ENCODE results near the gene HDAC4. TPM values are rescaled to one million over a fixed set of nuclear protein-coding genes. Genes with fewer than 3 reads are reported as not detected.

HDAC4 gene
- polyA plus RNA-seq, 1 donor = 20.2 TPM

- no peak for DNase-seq
Observed at GRCh38 chr2:239307921-239308613, 92.8 kb downstream of the HDAC4 start.

- DNase-seq = no peak
Observed at GRCh38 chr2:239307221-239307569, 93.6 kb downstream of the HDAC4 start.

- no peak for DNase-seq
Observed at GRCh38 chr2:239306274-239307220, 94.3 kb downstream of the HDAC4 start.

DNA sequence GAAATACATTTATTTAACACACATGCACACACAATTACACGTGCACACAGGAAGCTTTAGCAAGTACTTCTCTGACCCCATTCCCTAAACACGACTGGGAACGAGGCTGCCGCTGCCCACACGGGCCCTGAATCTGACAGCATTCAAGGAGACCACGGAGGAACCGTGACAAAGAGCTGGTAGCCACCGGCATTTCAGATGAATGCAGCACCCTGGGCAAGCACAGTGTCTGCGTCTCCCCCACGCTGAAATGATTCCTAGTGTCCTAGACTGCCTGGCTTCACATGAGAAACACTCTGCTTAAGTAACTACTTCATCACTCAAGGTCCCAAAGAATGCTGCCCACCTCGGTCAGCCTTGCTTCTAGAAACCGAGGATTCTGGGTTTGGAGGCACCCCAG, 95.0 kb downstream of the HDAC4 start:
- no peak for DNase-seq

- DNase-seq = no peak
Observed at GRCh38 chr2:239305222-239305575, 95.6 kb downstream of the HDAC4 start.

GRCh38 chr2:239304533-239305221, 96.1 kb downstream of the HDAC4 start:
- no peak for DNase-seq

- DNase-seq = no peak
Observed at GRCh38 chr2:239303711-239304532, 96.9 kb downstream of the HDAC4 start.

DNA sequence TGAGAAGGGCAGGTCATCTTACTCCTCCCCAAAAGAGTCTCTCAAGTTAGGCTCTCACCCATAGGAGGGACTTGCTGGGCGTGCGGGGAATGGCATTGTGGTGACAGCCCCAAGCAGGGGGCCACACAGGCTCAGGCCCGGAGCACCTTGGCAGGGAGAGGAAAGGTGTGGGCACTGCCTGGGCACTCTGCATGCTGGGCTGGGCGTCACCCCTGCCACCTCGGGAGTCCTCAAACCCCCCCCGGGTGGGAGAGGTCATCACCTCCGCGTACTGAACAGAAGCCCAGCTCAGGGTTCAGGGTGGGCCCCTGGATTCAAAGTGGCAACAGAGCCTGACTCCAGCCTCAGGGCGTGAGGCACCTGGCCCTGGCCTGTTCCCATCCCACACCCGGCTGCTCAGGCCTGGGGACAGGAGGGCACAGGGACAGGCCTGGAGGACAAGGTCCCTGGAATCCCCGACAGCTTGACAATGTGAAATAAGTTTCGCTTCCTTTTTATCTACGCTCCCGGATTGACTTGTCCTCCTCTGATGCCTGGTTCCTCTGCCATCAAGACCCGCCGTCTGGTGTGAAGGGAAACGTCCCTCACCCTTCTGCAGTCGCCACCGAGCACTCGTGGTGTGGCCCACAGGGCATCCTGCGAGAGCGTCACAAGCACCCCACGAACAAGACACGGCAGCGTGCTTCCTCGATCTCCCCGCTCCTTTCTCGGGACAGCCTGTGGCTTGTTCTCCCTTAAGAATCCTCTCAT, 97.8 kb downstream of the HDAC4 start:
- no peak for DNase-seq

GRCh38 chr2:239302083-239302807, 98.6 kb downstream of the HDAC4 start:
- no peak for DNase-seq

- DNase-seq = no peak
Observed at GRCh38 chr2:239300871-239301735, 99.7 kb downstream of the HDAC4 start.

DNA sequence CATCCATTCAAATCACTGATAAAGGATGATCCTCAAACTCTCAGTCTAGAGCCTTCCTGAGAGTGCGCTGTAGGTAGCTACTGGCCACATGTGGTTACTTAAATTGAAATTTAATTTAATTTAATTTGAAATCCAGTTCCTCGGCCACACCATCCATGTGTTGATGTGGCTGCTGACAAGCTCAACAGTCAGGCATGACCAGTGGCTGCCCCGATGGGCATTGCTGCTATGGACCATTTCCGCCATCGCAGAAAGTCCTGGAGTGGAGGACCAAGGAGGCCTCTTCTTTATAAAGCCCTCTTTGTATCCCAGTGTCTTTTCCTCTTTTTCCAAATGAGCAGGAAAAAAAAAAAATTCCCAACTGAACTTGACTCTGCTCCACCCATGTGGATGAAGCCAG, 100.6 kb downstream of the HDAC4 start:
- DNase-seq = no peak

GRCh38 chr2:239299218-239299939, 101.4 kb downstream of the HDAC4 start:
- DNase-seq = no peak

GRCh38 chr2:239298116-239298804, 102.6 kb downstream of the HDAC4 start:
- DNase-seq = no peak

DNA sequence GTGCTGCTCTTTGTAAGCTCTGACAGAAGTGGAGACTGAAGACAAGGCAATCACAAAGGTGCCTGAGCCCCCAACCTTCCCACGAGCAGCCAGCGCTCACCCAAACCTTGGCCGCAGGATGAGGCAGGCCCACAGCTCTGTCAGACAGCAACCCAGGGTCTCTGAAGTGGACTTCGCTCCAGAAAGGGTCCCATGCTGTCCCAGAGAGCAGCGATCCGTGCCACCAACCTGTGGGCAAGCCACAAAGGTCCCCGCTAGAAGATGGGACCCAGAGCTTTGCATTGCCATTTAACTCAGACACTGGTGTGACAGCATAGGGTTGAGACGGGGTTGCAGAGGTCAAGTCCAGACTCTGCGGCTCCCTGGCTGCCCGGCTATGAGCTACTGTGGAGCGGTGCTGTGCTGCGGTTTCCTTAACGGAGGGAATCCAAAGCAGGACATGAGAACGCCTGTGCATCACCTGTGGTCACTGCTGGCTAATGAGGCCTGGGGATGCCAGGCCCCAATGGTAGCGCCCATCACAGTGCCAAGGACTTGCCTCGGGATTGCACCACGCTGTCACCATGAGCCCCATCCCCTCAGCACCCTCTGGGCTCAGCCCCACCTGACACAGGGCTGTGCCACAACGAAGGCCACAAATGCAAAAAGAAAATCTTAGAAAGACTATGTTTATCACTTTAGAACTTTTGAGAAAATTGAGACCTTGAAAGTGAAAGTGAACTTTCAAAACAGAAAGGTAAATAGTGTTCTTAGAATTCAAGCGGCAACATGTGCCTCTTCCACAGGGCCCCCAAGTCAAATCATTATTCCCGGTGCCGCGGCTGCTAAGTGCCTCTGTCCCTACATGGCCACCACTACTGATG, 103.4 kb downstream of the HDAC4 start:
- no peak for DNase-seq

DNA sequence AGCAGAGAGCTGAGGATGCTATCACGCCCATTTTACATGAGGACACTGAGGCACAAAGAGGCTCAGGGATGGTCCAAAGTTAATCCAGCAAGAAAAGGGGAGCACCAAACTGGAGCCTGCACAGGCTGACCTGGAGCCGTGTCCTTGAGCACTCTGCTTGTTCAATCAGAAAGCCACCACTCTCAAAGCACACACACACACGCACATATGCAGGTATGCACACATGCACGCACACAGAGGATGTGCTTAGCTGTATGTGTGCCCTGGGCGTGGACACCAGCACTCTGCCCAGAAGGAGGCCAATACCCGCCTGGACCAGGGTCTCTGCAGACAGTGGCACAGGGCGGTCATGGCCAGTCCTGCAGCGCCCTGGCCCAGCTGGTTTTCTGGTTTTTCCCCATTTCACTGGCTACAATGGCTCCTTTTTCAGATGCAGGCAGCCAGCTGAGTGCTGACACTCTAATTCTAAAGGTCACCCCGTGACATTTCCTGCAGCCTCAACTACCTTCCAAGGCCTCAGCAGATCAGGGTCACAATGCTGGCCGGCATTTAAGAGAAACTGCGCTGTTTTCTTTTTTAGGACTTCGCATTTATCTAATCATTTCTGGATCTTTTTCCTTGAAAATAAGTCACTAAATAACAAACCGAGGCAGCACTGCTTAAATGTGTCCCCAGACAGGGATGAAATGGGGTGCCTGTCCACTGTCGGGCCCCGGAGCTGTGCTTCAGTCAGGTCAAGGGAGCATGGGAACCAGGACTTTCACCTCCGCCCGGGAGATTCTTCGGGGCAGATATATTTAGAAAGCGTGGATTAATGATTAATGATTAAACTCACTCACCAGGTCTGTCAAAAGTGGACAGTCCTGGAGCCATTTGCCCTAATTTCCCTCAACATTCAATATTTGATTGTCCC, 104.5 kb downstream of the HDAC4 start:
- DNase-seq = no peak

DNA sequence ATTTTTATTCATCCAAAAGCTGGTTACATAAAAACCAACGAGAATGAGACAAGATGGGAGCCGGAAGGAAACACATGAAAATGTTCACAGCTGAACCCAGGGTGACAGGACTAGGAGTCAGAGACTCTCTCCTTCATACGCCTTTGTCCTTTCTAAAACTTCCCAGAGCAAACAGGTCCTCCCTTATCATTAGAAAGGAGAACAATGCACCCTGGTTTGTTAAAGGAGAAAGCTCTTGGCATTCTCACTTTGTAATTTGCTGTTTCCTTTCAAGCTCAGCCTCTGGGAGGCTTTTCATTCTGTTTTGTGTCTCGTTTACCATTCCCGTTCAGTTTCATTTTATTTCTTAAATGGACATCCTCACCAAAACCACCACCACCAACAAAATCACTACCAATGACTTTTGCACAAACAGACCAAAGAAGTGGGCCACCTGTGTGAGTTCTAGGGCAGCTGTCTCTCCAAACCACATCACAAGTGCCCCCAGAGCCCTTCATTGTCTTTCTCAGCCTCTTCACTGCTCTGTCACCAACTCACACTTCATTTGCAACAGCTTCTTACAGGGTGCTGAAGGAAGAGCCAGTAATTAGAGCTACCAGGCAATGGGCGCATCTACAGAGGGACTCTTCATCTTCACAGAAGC, 105.3 kb downstream of the HDAC4 start:
- DNase-seq = no peak

Measured in hindlimb muscle (tissue), 1 donor.